Thoracic aorta (tissue), 2 donors: ENCODE measurements around the gene CNN2. TPM values are rescaled to one million over a fixed set of nuclear protein-coding genes. Genes with fewer than 3 reads are reported as not detected.

Experiments used
- ATAC-seq: fragments of 150-250 bp; one replicate; pipeline ENCODE4 v1.8.0; 2017; ENCODE audit warnings: low read depth; ENCODE audit not compliant: insufficient number of reproducible peaks, low FRiP score
- DNase-seq: peaks from one replicate; pipeline ENCODE4 v3.0.0-alpha.2; 2020; ENCODE audit warnings: low spot score
- H3K27ac ChIP-seq, 2 donors: fragments of 200-600 bp; sonication (generic); 1 replicate in 1 of 2; 2 replicates in 1 of 2; pipeline ENCODE4 v1.5.1; 2016; ENCODE audit warnings: mild to moderate bottlenecking in 2 of 2, moderate library complexity in 2 of 2
- H3K27me3 ChIP-seq: fragments of 200-600 bp; sonication (generic); replicated peaks from 2 replicates; pipeline ENCODE4 v1.6.0; 2016; ENCODE audit warnings: mild to moderate bottlenecking; ENCODE audit not compliant: insufficient read depth
- H3K36me3 ChIP-seq: fragments of 200-600 bp; sonication (generic); one replicate; pipeline ENCODE4 v1.5.1; 2016
- H3K4me1 ChIP-seq, 2 donors: fragments of 200-600 bp; sonication (generic); 1 replicate in 1 of 2; 2 replicates in 1 of 2; pipeline versions ENCODE4 v1.5.1 to v1.6.0; 2016; ENCODE audit warnings: low read depth in 2 of 2, mild to moderate bottlenecking in 1 of 2; ENCODE audit not compliant: control insufficient read depth in 1 of 2
- H3K4me3 ChIP-seq: fragments of 200-600 bp; sonication (generic); 2 replicates; pipeline ENCODE4 v1.5.1; 2016; ENCODE audit warnings: mild to moderate bottlenecking
- H3K9me3 ChIP-seq: fragments of 200-600 bp; sonication (generic); 2 replicates; pipeline ENCODE4 v1.5.1; 2016
- CTCF ChIP-seq: fragments of 200-600 bp; sonication (generic); IDR thresholded peaks from one replicate; pipeline ENCODE4 v1.5.1; 2019; ENCODE audit warnings: antibody characterized with exemption
- total RNA-seq, 2 donors: library from RNA; depleted of rRNA; stranded (reverse); fragments of >200 nt; gene quantifications; one replicate each; pipeline versions ENCODE4 v1.1.0 to v1.2.3, GENCODE V29; 2016

CNN2 gene
- total RNA-seq, 2 donors from 2014 or later, result 96.9 to 193 TPM

- no peak overlapping the region for H3K27ac ChIP-seq
- DNase-seq (no peak), ATAC-seq (no peak)
- H3K27me3 ChIP-seq, result no peaks in the 10 kb centered on the region
- H3K9me3 ChIP-seq, result no peaks in the 10 kb centered on the region
- no peak for TF ChIP-seq CTCF
- no peak overlapping the region for H3K4me3 ChIP-seq
- H3K4me1 ChIP-seq, result peaks cover 6 to 30% of the 10 kb centered on the region in 2 donors
- no peaks in the 10 kb centered on the region for H3K36me3 ChIP-seq
Measured at GRCh38 chr19:1073063-1073955, 46.9 kb downstream of the CNN2 start.

DNA sequence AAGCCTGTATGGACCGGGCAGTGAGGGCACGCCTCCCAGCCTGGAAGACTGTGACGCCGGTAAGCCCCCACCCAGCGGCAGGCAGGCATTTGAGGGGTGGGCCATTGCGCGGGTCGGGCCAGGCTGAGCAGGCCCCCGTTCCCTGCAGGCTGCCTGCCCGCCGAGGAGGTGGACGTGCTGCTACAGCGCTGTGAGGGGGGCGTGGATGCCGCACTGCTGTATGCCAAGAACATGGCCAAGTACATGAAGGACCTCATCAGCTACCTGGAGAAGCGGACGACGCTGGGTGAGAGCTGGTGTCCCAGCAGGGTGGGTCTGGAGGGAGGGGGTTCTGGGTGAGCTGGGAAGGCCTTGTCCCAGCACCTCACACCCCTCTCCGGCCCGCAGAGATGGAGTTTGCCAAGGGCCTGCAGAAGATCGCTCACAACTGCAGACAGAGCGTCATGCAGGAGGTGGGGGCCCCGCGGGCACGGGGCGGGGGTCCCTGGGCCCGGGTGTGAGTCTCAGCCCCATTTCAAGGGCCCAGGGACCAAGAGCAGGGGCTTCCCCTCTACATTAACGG lies 47.6 kb downstream of the CNN2 start:
- Histone ChIP-seq H3K36me3 (no peaks in the 10 kb centered on the region), H3K27ac (no peak overlapping the region), H3K4me1 (peaks cover 6 to 23% of the 10 kb centered on the region in 2 donors), H3K9me3 (no peaks in the 10 kb centered on the region), H3K4me3 (no peak overlapping the region), H3K27me3 (no peaks in the 10 kb centered on the region)
- DNase-seq (no peak), ATAC-seq (no peak)
- no peak for TF ChIP-seq CTCF

DNA sequence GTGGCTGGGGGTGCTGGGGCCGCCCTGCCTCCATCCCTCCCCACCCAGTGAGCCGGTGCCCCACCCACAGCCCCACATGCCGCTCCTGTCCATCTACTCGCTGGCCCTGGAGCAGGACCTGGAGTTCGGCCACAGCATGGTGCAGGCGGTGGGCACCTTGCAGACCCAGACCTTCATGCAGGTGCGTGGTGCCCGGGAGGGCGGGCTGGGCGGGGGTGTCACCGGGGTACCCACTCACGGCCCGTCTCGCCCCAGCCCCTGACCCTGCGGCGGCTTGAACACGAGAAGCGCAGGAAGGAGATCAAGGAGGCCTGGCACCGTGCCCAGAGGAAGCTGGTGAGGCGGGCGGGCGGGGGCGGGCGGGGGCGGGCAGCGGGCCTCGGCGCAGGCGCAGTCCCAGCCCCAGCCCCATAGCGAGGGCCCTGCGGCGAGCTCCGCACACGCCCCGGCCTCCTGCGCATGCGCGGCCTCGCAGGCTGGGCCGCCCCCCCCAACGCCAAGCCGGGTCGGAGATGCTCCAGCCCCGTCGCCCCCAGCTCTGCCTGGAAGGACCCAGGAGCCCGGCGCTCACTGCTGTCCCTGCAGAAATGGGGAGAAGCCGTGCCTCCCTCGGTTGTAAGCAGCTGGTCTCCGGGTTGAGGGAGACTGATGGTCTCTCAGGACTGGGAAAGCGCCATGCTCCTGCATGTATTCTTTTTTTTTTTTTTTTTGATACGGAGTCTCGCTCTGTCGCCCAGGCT lies 48.3 kb downstream of the CNN2 start:
- Histone ChIP-seq H3K9me3 (no peaks in the 10 kb centered on the region), H3K27me3 (no peaks in the 10 kb centered on the region), H3K4me1 (peaks cover 3 to 19% of the 10 kb centered on the region in 2 donors), H3K27ac (no peak overlapping the region), H3K36me3 (no peaks in the 10 kb centered on the region), H3K4me3 (no peak overlapping the region)
- DNase-seq (no peak), ATAC-seq (no peak)
- no peak for TF ChIP-seq CTCF

- DNase-seq, result no peak
- Histone ChIP-seq H3K4me1 (peaks cover 0 to 9% of the 10 kb centered on the region in 2 donors), H3K36me3 (no peaks in the 10 kb centered on the region), H3K4me3 (no peak overlapping the region), H3K9me3 (no peaks in the 10 kb centered on the region), H3K27ac (no peak overlapping the region), H3K27me3 (no peaks in the 10 kb centered on the region)
- no peak for TF ChIP-seq CTCF
- no peak for ATAC-seq
Measured at GRCh38 chr19:1076046-1076386, 49.6 kb downstream of the CNN2 start.

- H3K27me3 ChIP-seq, result no peaks in the 10 kb centered on the region
- no peak for DNase-seq
- TF ChIP-seq CTCF, result no peak
- no peak overlapping the region for H3K27ac ChIP-seq
- H3K9me3 ChIP-seq, result no peaks in the 10 kb centered on the region
- no peak for ATAC-seq
- no peaks in the 10 kb centered on the region for H3K36me3 ChIP-seq
- H3K4me1 ChIP-seq, result no peaks in the 10 kb centered on the region
- no peak overlapping the region for H3K4me3 ChIP-seq
Measured at GRCh38 chr19:1076951-1077350, 50.5 kb downstream of the CNN2 start.
